ENCODE results near the gene ARFRP1. TPM values are rescaled to one million over a fixed set of nuclear protein-coding genes. Genes with fewer than 3 reads are reported as not detected.
"Not testable (repeated sequence)": the region's sequence is repeated elsewhere in the genome, so short reads cannot be mapped to it uniquely, and the experiment has no call there.

Gene ARFRP1
- total RNA-seq, 1 donor from 2014 or later = 16.3 TPM

- DNase-seq = no peak
These were observed 24.6 kb upstream of the ARFRP1 start for GRCh38 chr20:63732118-63733095.

GRCh38 chr20:63731410-63731809 lies 23.6 kb upstream of the ARFRP1 start:
- no peak for DNase-seq

- DNase-seq = not testable (repeated sequence)
These were observed 22.5 kb upstream of the ARFRP1 start for GRCh38 chr20:63730189-63730733.

DNA sequence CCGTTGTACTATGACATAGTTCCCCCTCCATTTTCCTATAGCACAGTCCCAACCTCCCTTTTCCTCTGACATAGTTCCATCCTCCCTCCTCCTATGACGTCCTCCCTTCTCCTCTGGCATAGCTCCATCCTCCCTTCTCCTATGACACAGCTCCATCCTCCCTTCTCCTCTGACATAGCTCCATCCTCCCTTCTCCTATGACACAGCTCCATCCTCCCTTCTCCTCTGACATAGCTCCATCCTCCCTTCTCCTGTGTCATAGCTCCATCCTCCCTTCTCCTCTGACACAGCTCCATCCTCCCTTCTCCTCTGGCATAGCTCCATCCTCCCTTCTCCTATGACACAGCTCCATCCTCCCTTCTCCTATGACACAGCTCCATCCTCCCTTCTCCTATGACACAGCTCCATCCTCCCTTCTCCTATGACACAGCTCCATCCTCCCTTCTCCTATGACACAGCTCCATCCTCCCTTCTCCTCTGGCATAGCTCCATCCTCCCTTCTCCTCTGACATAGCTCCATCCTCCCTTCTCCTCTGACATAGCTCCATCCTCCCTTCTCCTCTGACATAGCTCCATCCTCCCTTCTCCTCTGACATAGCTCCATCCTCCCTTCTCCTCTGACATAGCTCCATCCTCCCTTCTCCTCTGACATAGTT lies 15.3 kb upstream of the ARFRP1 start:
- not testable (repeated sequence) for DNase-seq

DNA sequence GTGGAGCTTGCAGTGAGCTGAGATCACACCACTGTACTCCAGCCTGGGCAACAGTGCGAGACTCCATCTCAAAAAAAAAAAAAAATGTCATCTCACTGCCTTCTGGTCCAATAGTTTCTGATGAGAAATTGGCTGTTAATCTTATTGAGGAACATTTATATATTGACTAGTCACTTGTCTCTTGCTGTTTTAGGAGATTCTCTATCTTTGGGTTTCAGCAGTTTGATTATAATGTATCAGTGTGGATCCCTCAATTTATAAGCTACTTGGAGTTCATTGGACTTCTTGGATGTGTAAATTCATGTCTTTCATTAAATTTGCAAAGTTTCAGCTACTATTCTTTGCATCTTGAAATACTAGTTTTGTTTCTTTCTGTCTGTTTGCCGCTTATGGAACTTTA lies 11.2 kb upstream of the ARFRP1 start:
- DNase-seq = no peak

- no peak for DNase-seq
These were observed 7.1 kb upstream of the ARFRP1 start for GRCh38 chr20:63714858-63715257.

DNA sequence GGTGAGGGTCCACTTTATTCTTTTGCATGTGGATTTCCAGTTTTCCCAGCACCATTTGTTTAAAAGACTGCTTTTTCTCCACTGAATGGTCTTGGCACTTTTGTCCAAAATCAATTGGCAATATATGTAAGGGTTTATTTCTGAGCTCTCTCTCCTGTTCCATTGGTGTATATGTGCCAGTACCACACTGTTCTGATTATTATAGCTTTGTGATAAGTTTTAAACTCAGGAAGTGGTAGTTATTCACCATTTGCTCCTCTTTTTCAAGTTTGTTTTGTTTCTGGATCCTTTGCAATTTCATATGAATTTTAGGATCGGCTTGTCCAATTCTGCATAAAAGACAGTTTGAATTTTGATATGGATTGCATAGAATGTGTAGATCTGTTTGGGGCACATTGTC lies 4.4 kb upstream of the ARFRP1 start:
- no peak for DNase-seq

DNA sequence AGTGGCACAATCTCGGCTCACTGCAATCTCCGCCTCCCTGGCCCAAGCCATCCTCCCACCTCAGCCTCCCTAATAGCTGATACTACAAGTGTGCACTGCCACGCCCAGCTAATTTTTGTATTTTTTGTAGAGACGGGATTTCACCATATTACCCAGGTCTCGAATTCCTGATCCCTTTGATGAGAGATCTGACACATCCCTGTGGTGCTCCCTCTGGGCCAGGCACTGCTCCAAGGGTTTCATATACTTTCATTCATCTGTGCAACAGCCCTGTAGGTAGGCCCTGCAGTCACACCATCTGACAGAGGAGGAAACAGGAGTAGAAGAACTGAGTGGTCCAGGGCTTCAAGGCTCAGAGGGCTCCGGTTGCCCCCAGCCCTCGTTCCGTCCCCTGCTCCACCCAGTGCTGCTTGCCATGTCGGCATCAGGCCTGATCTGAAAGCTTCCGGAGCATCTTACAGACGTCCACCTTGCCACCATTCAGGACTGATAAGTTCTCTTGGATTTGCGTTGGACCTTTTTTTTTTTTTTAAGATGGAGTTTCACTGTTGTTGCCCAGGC lies 3.4 kb upstream of the ARFRP1 start:
- DNase-seq = no peak

- DNase-seq = no peak
These were observed 1.4 kb upstream of the ARFRP1 start for GRCh38 chr20:63709149-63709527.

DNA sequence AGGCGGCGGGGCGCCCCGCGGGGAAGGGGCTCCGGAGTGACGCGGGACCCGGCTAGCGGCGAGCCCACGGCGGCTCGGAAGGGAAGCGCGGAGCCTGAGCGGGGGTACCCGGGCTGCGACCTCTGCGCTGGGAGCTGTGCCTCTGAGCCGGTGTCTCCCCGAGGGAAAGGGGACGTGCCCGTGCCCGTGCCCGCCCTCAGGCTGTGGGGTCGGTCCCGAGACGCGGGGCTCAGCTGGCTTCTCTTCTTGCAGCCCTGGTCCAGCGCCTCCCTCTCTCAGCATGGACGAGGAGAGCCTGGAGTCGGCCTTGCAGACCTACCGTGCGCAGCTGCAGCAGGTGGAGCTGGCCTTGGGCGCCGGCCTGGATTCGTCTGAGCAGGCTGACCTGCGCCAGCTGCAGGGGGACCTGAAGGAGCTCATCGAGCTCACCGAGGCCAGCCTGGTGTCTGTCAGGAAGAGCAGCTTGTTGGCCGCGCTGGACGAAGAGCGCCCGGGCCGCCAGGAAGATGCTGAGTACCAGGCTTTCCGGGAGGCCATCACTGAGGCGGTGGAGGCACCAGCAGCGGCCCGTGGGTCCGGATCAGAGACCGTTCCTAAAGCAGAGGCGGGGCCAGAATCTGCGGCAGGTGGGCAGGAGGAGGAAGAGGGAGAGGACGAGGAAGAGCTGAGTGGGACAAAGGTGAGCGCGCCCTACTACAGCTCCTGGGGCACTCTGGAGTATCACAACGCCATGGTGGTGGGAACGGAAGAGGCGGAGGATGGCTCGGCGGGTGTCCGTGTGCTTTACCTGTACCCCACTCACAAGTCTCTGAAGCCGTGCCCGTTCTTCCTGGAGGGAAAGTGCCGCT lies 749 bp upstream of the ARFRP1 start:
- no peak for DNase-seq

DNA sequence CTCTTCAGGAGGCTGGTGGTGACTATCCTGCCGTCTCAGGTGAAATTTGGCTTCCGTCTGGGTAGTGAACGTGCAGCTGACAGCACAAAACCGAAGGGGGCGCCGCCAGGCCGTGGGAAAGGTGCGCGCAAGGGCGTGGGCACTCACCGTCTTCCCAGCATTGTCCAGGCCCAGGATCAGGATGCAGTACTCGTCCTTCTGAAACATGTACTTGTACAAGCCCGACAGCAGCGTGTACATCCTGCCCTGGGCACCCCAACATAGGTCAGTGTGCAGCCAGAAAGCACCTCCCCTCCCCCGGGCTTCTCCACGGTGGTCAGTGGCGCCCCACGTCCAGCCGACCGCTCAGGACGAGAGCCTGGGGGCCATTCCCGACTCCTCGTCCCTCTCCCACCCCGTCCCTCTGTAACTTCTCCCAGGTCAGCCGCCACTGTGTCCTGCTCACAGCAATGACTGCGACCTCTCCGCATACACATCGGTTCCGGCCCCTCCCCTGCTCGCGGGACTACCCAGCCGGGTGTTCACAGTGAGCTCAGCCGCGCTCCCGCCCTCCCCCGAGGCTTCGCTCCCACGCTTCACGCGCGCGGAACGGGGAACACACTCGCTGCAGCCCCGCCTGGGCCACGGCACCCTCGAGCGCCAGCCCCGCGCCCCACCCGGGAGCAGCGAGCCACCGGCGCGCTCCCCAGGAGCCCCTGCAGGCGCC lies 771 bp downstream of the ARFRP1 start:
- DNase-seq = no peak

DNA sequence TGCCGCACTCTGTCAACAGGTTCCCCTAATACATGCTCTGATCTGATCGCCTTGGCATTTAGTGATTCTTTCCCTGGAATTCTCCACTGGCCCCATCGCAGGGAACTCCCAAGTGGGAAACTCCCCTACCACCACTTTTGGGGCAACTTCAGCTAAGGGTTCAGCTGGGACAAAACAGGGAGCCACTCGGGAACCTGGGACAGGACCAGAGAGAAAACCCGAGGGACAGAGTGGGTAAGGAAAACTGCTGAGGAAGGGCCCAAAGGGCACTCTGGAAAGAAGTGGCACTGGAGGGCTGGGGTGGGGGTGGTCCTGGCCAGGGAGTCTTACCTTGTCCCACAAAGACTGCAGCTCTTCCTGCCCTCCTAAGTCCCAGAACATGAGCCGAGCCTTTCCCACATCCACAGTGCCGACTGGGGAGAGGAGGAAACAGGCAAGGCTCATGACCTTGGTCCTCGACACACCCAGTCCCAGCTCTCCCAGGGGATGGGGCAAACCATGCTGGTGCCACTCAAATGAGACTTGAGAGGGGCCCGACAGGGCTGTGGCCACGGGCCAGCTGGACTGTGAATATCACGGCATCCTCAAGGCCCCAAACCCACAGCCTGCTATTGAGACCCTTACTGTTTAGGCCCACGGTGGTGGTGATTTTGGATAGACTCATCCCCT lies 1.6 kb downstream of the ARFRP1 start:
- no peak for DNase-seq

GRCh38 chr20:63705232-63706026 lies 2.3 kb downstream of the ARFRP1 start:
- no peak for DNase-seq

- no peak for DNase-seq
These were observed 3.0 kb downstream of the ARFRP1 start for GRCh38 chr20:63704749-63705117.

- no peak for DNase-seq
These were observed 3.6 kb downstream of the ARFRP1 start for GRCh38 chr20:63703976-63704748.

- DNase-seq = no peak
These were observed 4.3 kb downstream of the ARFRP1 start for GRCh38 chr20:63703471-63703975.

DNA sequence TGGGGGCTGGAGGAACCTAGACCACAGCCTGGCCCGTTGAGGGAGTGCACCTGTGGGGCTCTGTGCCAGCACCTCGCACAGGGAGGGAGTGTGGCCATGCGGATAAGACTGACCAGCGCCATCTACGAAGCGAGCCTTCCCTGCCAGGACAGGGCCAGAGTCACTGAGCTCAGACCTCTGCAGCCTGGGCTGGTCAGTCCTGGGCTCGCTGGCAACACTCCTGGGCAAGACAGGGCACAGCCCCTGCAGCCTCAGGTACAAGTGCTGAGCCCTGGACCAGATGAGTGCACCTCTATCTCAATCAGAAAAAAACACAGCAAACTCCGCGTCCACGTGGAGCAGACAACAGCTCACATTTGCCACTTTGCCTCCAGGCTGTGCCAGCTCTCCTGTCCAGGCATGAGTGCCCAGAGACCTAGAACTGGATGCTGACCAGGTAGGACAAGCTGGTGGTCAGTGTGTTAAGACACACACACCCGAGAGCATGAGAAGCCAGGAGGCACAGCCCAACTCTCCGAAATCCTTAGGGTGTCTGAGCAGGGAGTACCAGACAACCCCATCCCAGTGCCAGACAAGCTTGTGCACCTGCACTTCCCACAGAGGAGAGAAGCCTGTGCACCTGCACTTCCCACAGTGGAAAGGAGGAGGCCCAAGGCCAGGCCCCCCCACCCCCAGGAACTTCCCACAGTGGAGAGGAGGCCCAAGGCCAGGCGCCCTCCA lies 4.9 kb downstream of the ARFRP1 start:
- DNase-seq = no peak

- DNase-seq = no peak
These were observed 5.6 kb downstream of the ARFRP1 start for GRCh38 chr20:63702036-63702665.

Data from skin of body (tissue), 2 donors.